Measurements from ENCODE around the gene ZNF500. TPM values are rescaled to one million over a fixed set of nuclear protein-coding genes. Genes with fewer than 3 reads are reported as not detected.

ZNF500 gene
- total and polyA plus RNA-seq, 10 of the 15 experiments (the other 5 are each of a cell fraction or from before 2014, with no cell fraction given) = 0.99 to 13.1 (median 5.5) TPM

DNA sequence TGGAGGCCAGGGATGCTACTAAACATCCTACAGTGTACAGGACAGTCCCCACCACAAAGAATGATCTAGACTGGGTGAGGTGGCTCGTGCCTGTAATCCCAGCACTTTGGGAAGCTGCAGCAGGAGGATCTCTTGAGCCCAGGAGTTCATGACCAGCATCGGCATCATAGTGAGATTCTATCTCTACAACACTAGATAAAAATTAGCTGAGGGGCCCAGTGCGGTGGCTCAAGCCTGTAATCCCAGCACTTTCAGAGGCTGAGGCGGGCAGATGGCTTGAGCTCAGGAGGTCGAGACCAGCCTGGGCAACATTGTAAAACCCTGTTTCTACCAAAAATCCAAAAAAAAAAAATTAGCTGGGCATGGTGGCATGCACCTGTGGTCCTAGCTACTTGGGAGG is 5.4 kb upstream of the ZNF500 start:
- Histone ChIP-seq H3K4me1 (ENCODE audit: control insufficient read depth, insufficient read depth, low read length) (0 out of 2 replicates have a peak, but pooled peaks cover 2% of the 10 kb centered on the region), H4K20me1 (ENCODE audit: control insufficient read depth, insufficient read depth) (no peaks in the 10 kb centered on the region), H3K27ac (ENCODE audit: control insufficient read depth, insufficient read depth) (no peak overlapping the region), H3K36me3 (ENCODE audit: control insufficient read depth in 2 of 2, insufficient read depth in 2 of 2, low read length in 1 of 2) (no peaks in the 10 kb centered on the region), H3K9me3 (replicated peaks; ENCODE audit: control insufficient read depth, insufficient read depth, low read length) (no peaks in the 10 kb centered on the region), H3K27me3 (replicated peaks in 1 of 2; ENCODE audit: control insufficient read depth in 2 of 2, insufficient read depth in 2 of 2, low read length in 1 of 2) (no peaks in the 10 kb centered on the region), H3K4me2 (ENCODE audit: control insufficient read depth, insufficient read depth) (no peak overlapping the region), H3K4me3 (no peak overlapping the region), H2AFZ (ENCODE audit: control insufficient read depth, low read depth, low read length) (no peak overlapping the region), H3K79me2 (ENCODE audit: control insufficient read depth, insufficient read depth, low read length) (no peaks in the 10 kb centered on the region), H3K9ac (ENCODE audit: control insufficient read depth, insufficient read depth, low read length) (no peak overlapping the region)
- ChIA-PET POLR2A (interaction anchor here (0.7 kb wide), 1 partner anchor 204 kb away, joined by 3 read pairs; no protein-coding TSS in a partner anchor), RAD21 (ENCODE audit: unreplicated experiment) (interaction anchor here (0.8 kb wide), 1 partner anchor 27 kb away, joined by 3 read pairs; no protein-coding TSS in a partner anchor), SMC1A (ENCODE audit: uncharacterized antibody, unreplicated experiment) (interaction anchor here (1.0 kb wide), 1 partner anchor 38 kb away, joined by 3 read pairs; the partner anchor contains the start of genes ANKS3 and DNAAF8), CTCF (interaction anchor here (0.7 kb wide), 1 partner anchor 843 kb away, joined by 3 read pairs; no protein-coding TSS in a partner anchor)
- 64% methylated on average over 5 of the region's 5 CpGs for WGBS (ENCODE audit: insufficient coverage, insufficient replicate concordance, low lambda C conversion rate, missing lambda C conversion rate)
- DNase-seq (ENCODE audit: low read depth, low spot score) (no peak), ATAC-seq (no peak), FAIRE-seq (no peak)
- in situ Hi-C loops (cut with MboI) = no loop called here
- TF ChIP-seq CEBPB (IDR thresholded peaks at IDR 0.05; ENCODE audit: borderline replicate concordance in 1 of 2, low read depth in 2 of 2, low read length in 2 of 2) (no peak), YY1 (IDR thresholded peaks at IDR 0.05; ENCODE audit: low read depth, low read length) (no peak), RELA (IDR thresholded peaks at IDR 0.05; ENCODE audit: borderline replicate concordance, partially characterized antibody) (no peak), MYC (IDR thresholded peaks at IDR 0.05; ENCODE audit: insufficient read depth, insufficient read length, insufficient replicate concordance, low read length, severe bottlenecking) (no peak), NRF1 (conservative IDR thresholded peaks at IDR 0.05; ENCODE audit: low read depth, low read length) (no peak), ZNF384 (IDR thresholded peaks at IDR 0.05; ENCODE audit: borderline replicate concordance, low read depth, low read length) (no peak), GABPA (IDR thresholded peaks at IDR 0.05; ENCODE audit: low read depth) (no peak), RCOR1 (conservative IDR thresholded peaks at IDR 0.05; ENCODE audit: low read depth, low read length) (no peak)
- no TSS peak for BruUV-seq (replicated peaks)
- intact Hi-C loops (cut with micrococcal nuclease; ENCODE audit: unreplicated experiment) = no loop called here
